Measurements from ENCODE around the gene ROBO1.
A peak's percentile ranks its signal among the peaks of the same experiment; 100 is the strongest.
"Not testable (repeated sequence)": the region's sequence is repeated elsewhere in the genome, so short reads cannot be mapped to it uniquely, and the experiment has no call there.

Gene ROBO1

DNA sequence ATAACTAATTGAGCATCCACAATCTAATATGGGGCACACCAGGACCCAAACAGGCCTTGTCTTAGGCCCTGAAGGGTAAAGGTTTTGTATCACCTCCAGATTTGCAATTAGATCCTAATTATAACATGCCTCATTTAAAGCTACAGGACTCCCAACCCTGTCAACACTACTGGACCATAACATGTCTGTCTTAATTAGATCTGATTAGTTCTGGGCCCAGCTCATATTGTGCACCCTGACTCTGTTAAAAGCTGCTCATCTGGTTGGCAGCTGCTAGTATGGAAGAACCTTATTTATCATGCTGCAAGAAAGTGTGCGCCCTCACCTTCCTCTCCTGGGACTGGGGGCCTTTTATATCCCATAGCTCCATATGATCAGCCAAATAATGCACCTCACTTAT lies 457.8 kb downstream of the ROBO1 start:
- DNase-seq (ENCODE audit: low spot score), result no peak

DNA sequence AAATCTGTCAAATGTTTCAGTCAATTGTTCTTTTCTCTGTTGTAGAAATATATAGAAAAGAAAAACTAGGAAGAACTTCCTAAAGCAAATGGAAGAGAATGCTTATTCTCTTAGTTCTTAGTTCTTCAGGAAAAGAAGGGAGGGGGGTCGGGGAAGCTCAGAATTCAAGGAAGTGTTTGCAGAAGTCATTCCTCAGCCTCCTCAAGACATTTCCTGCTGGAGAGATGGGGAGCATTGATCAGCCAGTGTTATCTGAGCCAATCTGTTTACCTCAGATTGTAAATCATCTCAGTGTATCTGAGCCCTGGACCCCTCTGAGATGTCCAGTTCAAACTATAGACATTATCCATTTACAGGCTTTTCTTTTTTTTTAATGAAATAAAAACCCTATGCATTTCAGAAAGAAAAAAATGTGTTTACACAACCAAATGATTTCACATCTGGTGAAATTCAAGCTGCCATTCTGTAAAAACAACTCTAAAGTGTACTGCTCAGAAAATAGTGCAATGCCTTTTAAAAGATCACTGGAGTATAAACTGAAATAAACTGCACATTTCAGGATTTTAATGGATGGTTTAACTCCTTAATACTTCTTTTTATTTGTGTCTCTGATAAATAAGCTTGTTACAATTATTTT lies 460.7 kb downstream of the ROBO1 start:
- no peak for DNase-seq (ENCODE audit: low spot score)

DNA sequence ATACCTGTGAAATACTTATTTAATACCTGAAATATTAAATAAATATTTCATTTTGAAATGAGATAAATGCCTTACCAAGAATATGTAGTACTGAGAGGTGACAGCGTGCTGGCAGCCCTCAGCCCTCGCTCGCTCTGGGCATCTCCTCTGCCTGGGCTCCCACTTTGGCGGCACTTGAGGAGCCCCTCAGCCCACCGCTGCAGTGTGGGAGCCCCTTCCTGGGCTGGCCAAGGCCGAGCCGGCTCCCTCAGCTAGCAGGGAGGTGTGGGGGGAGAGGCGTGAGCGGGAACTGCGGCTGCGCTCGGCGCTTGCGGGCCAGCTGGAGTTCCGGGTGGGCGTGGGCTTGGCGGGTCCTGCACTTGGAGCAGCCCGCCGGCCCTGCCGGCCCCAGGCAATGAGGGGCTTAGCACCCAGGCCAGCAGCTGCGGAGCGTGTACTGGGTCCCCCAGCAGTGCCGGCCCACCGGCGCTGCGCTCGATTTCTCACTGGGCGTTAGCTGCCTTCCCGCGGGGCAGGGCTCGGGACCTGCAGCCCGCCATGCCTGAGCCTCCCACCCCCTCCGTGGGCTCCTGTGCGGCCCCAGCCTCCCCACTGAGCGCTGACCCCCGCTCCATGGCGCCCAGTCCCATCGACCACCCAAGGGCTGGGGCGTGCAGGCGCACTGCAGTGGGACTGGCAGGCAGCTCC lies 467.7 kb downstream of the ROBO1 start:
- DNase-seq (ENCODE audit: low spot score), result not testable (repeated sequence)

- DNase-seq (ENCODE audit: low spot score), result peak; percentile 5
Measured at GRCh38 chr3:79297245-79297960, 470.4 kb downstream of the ROBO1 start.

GRCh38 chr3:79286882-79287281 lies 480.9 kb downstream of the ROBO1 start:
- no peak for DNase-seq (ENCODE audit: low spot score)

DNA sequence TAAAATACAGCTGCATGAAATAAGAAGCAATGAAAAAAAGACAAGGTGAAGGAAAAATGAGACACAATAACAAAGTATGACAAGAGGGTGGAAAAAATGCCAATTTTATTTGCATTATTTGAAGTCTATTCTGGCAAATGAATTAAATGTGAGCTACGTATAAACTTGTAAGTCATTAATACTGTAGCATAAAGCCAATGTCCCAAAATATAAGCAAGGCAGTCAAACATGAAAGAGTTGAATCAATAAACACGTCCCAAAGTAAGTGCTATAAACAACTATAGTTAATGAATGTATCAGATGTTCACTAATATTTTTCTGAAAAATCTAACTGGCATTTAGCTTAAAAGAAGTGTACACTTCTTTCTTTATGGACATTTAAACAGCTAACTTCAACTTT lies 481.9 kb downstream of the ROBO1 start:
- no peak for DNase-seq (ENCODE audit: low spot score)

DNA sequence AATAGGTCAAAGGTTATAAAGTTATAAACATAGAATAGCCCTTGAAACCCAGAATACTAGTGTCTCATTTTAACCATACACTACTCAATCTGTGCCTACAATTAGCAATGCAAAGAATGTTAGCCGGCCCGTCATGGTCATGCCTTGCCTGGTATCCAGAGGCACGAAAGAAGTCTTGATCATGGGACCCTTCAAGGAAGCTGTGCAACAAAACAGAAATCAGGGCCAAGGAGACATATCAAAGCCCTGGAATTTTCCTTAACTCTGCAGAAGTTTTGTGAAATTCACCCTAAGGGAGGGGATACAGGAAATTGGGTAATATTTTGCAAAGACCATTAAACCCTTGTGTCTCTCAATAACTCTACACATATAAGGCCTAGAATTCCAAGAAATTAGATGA lies 482.4 kb downstream of the ROBO1 start:
- DNase-seq (ENCODE audit: low spot score), result no peak

DNA sequence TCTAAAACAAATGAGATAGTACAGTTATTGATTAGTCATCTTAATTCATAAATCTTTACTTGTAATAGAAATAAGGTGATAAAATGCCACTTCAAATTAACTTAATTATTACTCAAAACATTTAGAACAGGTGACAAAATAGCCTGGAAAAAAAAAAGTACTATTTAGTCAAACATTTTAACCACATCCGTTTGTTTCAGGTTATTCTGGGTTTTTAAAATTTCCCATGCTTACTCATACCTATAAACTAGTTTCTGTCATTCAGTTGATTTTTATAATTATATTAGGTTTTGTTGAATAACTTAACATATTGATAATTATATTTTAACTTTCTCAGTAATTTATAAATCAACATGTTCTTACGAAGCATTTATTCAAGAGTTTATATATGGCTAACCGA lies 483.0 kb downstream of the ROBO1 start:
- no peak for DNase-seq (ENCODE audit: low spot score)

- no peak for DNase-seq (ENCODE audit: low spot score)
Measured at GRCh38 chr3:79278681-79279080, 489.1 kb downstream of the ROBO1 start.

GRCh38 chr3:79268422-79268821 lies 499.4 kb downstream of the ROBO1 start:
- no peak for DNase-seq (ENCODE audit: low spot score)

GRCh38 chr3:79264892-79265291 lies 502.9 kb downstream of the ROBO1 start:
- no peak for DNase-seq (ENCODE audit: low spot score)

DNA sequence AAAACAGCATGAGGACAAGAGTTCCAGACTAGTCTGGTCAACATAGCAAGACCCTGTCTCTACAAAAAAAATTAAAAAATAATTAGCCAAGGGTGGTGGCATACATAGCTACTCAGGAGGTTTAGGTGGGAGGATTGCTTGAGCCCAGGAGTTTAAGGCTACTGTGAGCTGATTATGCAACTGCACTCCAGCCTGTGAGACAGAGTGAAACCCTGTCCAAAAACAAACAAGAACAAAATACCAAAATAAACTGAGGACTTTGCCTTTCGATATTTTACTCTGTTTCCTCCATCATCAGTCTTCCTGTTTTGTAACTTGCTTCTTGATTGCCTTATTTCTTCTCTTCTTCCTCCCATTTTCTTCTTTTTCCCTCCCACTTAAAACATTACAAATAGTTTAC lies 504.4 kb downstream of the ROBO1 start:
- DNase-seq (ENCODE audit: low spot score), result no peak

DNA sequence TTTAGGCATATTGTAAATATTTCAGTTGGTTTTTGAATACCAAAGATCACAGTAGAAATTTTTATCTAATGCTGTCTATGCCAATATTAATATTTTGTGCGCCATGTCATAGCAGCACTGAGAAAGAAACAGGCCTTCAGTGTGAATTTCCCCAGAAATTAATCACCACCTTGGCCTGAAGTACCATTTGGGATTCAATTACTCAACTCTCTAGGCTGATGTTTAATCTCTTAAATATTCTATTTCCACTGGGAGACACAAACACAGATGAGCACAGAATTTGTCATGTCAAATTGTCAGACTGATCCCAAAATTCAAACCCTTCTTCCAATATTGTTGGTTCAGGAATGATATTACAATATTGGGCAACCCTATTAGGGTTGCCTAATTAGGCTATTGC lies 509.3 kb downstream of the ROBO1 start:
- no peak for DNase-seq (ENCODE audit: low spot score)

DNA sequence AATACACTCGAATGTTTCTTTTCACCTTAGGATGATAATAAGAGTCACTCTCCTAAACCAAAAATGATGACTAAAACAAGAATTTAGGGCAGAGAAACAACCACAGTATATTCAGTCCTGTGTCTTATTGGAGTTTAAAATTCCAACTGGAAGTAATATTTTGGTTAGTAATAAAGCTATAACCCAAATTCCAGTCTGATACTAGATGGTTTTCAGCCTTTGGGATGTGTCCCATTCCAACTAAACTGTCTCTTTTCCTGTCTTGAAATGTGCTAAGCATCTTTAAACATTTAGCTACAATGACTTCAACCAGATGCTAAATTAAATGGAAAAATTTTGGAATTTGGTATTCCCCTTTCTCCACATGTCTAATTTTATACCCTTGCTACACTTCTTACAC lies 510.0 kb downstream of the ROBO1 start:
- no peak for DNase-seq (ENCODE audit: low spot score)

DNA sequence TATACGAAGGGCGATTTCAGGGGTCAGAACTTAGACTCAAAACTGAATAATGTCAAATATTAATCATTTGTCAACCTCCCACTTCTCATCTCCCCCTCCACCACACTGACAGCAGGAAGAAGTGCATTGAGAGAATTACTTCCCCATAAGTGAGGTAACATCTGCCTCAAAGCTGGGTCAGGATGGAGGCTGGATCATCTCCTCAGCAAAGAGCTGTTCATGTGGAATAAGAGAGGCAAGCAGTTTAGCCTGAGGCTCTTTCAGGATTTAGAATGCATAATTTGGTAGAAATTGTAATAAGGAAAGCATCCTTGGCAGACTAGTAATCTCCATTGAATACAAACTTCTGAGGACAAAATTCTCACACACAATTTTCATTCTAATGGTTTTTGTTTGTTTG lies 512.1 kb downstream of the ROBO1 start:
- DNase-seq (ENCODE audit: low spot score), result no peak

DNA sequence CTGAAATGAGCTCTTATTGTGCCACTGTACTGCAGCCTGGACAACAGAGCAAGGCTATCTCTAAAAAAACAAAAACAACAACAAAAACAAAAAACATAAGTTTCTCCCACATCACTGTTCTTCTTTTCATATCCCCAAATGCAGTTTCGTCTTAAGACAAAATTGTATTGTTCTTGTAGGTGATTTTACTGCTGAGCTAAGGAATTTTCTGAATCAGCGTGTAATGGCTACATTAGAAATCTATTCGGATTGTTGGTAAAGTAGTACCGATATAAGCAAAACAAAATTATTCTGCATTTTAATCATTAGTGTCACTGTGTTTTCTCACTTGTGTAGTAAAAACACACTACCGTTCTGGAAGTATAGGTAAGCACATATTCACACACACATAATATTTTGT lies 512.5 kb downstream of the ROBO1 start:
- no peak for DNase-seq (ENCODE audit: low spot score)

- DNase-seq (ENCODE audit: low spot score), result no peak
Measured at GRCh38 chr3:79253704-79254103, 514.1 kb downstream of the ROBO1 start.

DNA sequence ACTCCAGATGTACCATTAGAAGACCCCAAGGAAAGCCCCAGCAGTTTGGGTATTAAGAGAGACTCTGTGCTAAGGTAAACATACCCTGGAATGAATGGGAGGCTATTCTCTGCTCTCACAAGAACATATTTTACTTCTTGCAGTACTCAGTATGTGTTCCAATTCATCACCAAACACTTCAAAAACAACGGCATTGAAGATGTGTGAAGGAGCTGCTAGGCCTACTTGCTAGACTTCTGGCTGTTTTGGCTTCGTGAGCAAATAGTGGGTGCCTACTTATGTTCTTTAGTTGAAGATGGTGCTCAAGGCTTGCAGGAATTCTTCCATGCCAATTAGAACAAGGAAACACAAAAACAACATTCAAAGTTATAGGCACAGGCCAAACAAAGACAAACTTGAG lies 514.5 kb downstream of the ROBO1 start:
- DNase-seq (ENCODE audit: low spot score), result no peak

DNA sequence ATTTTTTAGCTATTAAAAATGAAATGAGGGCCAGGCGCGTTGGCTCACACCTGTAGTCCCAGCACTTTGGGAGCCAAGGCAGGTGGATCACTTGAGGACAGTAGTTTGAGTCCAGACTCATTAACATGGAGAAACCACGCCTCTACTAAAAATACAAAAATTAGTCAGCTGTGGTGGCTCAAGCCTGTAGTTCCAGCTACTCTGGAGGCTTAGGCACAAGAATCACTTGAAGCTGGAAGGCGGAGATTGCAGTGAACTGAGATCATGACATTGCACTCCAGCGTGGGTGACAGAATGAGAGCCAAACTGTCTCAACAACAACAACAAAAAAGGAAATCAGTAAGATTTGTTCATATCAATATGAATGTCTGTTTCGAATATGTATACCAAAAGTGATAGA lies 517.1 kb downstream of the ROBO1 start:
- no peak for DNase-seq (ENCODE audit: low spot score)

- DNase-seq (ENCODE audit: low spot score), result no peak
Measured at GRCh38 chr3:79249701-79250100, 518.1 kb downstream of the ROBO1 start.

- no peak for DNase-seq (ENCODE audit: low spot score)
Measured at GRCh38 chr3:79247725-79248043, 520.1 kb downstream of the ROBO1 start.

GRCh38 chr3:79246875-79247724 lies 520.7 kb downstream of the ROBO1 start:
- DNase-seq (ENCODE audit: low spot score), result no peak

Data from kidney capillary endothelial cell (primary cell).